Urinary bladder (tissue), 4 donors: ENCODE data around the gene BEST2. TPM values are rescaled to one million over a fixed set of nuclear protein-coding genes. Genes with fewer than 3 reads are reported as not detected.
"Not testable (repeated sequence)": the region's sequence is repeated elsewhere in the genome, so short reads cannot be mapped to it uniquely, and the experiment has no call there.

Source experiments
- DNase-seq: peaks from one replicate; pipeline ENCODE4 v3.0.0-alpha.2; 2015; ENCODE audit errors: extremely low spot score
- H3K27ac ChIP-seq: one replicate; pipeline ENCODE4 v1.5.1; 2013; ENCODE audit warnings: low read depth, mild to moderate bottlenecking, moderate library complexity
- H3K36me3 ChIP-seq: one replicate; pipeline ENCODE4 v1.6.1; 2013; ENCODE audit warnings: mild to moderate bottlenecking, moderate library complexity; ENCODE audit not compliant: insufficient read depth
- H3K4me1 ChIP-seq: one replicate; pipeline ENCODE4 v1.6.1; 2013; ENCODE audit warnings: mild to moderate bottlenecking, moderate library complexity; ENCODE audit not compliant: insufficient read depth
- H3K4me3 ChIP-seq: one replicate; pipeline ENCODE4 v1.5.1; 2013; ENCODE audit warnings: low read depth, low read length
- WGBS: extraction: QIAGEN DNeasy Blood & Tissue Kit; methylation state at CpG from one replicate; pipeline ENCODE4 v1.1.7; 2013; 5-methylcytosine and 5-hydroxymethylcytosine counted together
- polyA plus RNA-seq: library from polyadenylated mRNA; stranded (reverse); fragments of 200-250 nt; gene quantifications from one replicate; pipeline ENCODE4 v1.2.3, GENCODE V29; 2013
- total RNA-seq: library from RNA; depleted of rRNA; stranded (reverse); fragments of >200 nt; gene quantifications from one replicate; pipeline ENCODE4 v1.2.3, GENCODE V29; 2014
- donor health status: healthy with polysubstance abuse.
- donor health status: healthy.

BEST2 gene
- total and polyA plus RNA-seq, 2 donors, result not detected

DNA sequence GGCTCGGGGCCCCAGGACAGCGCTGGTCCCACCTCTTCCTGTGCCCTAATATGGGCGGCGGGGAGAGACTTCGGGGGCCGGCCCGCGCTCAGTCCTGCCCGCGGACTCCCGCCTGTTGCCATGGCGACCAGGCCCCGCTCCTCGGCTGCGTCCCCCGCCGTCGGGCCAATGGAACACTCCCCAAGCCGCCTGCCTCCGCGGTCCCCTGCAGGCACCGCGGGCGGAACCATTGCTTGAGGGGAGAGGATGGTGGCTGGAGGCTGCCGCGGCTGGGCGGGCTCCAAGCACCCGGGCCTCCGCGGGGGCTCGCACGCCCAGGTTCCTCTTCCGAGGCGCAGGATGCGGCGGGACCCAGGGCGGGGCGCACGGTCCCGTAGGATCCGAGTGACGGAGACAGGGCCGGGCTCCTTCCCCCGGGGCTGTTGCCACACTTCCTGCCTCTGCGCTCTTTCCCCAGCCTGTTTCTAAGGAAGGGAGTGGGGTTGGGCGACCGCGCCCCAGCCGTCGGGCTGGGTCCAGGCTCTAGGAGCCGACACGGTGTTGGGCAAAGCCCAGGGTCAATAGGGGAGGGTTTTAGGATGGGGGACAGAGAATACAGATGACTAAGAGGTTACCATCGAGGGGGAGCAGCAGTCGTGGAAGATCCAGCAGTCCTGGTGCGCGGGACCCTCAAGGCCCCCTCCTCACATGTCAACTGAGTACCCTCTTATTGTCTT, 38.5 kb downstream of the BEST2 start:
- Histone ChIP-seq H3K4me3 (peak overlapping the region; percentile 41), H3K4me1 (no peaks in the 10 kb centered on the region), H3K36me3 (no peaks in the 10 kb centered on the region), H3K27ac (peak overlapping the region; percentile 90)
- under 1% methylated on average over 56 of the region's 56 CpGs for WGBS
- DNase-seq, result no peak

DNA sequence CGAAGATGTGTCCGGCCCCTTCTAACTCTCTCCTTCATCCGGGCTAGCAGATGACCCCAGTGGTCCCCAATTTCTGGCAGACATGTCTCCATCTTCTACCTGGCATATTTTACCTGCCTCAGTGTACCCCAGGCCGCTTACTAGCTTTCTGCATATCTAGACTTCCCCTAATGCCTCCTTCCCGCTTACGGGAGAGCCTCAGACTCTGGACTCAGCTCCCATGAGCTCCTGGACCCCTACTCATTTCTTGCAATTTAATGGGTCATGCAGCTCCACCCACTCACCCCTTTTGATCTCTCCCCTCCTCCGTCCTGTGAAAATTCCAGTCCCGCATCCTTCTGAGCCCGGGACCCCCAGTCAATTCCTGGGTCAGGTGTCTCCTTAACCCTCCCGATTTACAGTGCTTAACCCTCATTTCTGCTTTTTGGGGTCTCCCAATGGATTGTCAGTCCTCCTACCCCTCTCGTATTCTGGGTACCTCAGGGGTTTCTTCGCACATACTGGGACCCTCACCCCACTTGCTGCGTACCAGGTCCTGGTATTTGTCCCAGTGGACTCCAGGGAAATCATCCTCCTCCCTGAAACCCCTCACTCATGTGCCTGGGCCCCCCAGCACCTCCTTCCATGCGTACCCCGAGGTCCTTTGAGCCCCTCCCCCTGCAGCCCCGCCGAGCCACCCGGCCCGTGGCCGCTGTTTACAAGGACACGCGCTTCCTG, 39.2 kb downstream of the BEST2 start:
- 2% methylated on average over 22 of the region's 22 CpGs for WGBS
- H3K4me1 ChIP-seq, result no peaks in the 10 kb centered on the region
- H3K4me3 ChIP-seq, result peak overlapping the region; percentile 34
- peak overlapping the region; percentile 90 for H3K27ac ChIP-seq
- no peak for DNase-seq
- no peaks in the 10 kb centered on the region for H3K36me3 ChIP-seq

- Histone ChIP-seq H3K4me3 (peak within 1 kb of the TSS; percentile 94), H3K4me1 (no peaks in the 10 kb centered on the region), H3K27ac (peak within 1 kb of the TSS; percentile 98), H3K36me3 (no peaks in the 10 kb centered on the region)
- WGBS, result under 1% methylated on average over 73 of the region's 73 CpGs
- no peak for DNase-seq
These were observed 39.9 kb downstream of the BEST2 start, which contains the start of gene JUNB for GRCh38 chr19:12791345-12792050. JUNB (plus strand) TSS chr19:12791486; CDS start chr19:12791772, 286 bp downstream.

- Histone ChIP-seq H3K36me3 (no peaks in the 10 kb centered on the region), H3K27ac (peak overlapping the region; percentile 98), H3K4me3 (peak overlapping the region; percentile 94), H3K4me1 (no peaks in the 10 kb centered on the region)
- no peak for DNase-seq
- WGBS, result under 1% methylated on average over 84 of the region's 84 CpGs
These were observed 40.7 kb downstream of the BEST2 start for GRCh38 chr19:12792051-12792852.

- Histone ChIP-seq H3K4me1 (no peaks in the 10 kb centered on the region), H3K27ac (peak overlapping the region; percentile 98), H3K4me3 (peak overlapping the region; percentile 94), H3K36me3 (no peaks in the 10 kb centered on the region)
- WGBS, result under 1% methylated on average over 22 of the region's 22 CpGs
- no peak for DNase-seq
These were observed 41.3 kb downstream of the BEST2 start for GRCh38 chr19:12792853-12793289.

- Histone ChIP-seq H3K27ac (peak overlapping the region; percentile 91), H3K4me1 (no peaks in the 10 kb centered on the region), H3K36me3 (no peaks in the 10 kb centered on the region), H3K4me3 (peak overlapping the region; percentile 94)
- 0% methylated on average over 81 of the region's 81 CpGs for WGBS
- no peak for DNase-seq
These were observed 42.0 kb downstream of the BEST2 start for GRCh38 chr19:12793290-12794195.

GRCh38 chr19:12794196-12794941, 42.8 kb downstream of the BEST2 start:
- 67% methylated on average over 7 of the region's 7 CpGs for WGBS
- no peak for DNase-seq

DNA sequence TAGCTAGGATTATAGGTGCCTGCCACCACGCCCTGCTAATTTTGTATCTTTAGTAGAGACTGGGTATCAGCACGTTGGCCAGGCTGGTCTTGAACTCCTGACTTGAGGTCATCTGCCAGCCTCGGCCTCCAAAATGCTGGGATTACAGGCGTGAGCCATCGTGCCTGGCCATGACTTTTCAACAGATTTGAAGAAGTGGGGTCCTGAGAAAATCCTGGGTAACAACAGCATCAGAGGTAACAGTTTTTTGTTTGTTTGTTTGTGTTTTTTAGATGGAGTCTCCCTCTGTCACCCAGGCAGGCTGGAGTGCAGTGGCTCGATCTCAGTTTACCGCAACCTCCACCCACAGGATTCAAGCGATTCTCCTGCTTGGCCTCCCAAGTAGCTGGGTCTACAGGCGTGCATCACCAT, 43.4 kb downstream of the BEST2 start:
- Histone ChIP-seq H3K27ac (no peak overlapping the region), H3K4me1 (no peaks in the 10 kb centered on the region), H3K36me3 (no peaks in the 10 kb centered on the region), H3K4me3 (no peak overlapping the region)
- no peak for DNase-seq
- WGBS, result 94% methylated on average over 9 of the region's 9 CpGs

More at GRCh38 chr19:12794196-12794941, 42.8 kb downstream of the BEST2 start:
- Histone ChIP-seq H3K4me1 (no peaks in the 10 kb centered on the region), H3K36me3 (no peaks in the 10 kb centered on the region), H3K4me3 (peak overlapping the region; percentile 94), H3K27ac (peak overlapping the region; percentile 91)

DNA sequence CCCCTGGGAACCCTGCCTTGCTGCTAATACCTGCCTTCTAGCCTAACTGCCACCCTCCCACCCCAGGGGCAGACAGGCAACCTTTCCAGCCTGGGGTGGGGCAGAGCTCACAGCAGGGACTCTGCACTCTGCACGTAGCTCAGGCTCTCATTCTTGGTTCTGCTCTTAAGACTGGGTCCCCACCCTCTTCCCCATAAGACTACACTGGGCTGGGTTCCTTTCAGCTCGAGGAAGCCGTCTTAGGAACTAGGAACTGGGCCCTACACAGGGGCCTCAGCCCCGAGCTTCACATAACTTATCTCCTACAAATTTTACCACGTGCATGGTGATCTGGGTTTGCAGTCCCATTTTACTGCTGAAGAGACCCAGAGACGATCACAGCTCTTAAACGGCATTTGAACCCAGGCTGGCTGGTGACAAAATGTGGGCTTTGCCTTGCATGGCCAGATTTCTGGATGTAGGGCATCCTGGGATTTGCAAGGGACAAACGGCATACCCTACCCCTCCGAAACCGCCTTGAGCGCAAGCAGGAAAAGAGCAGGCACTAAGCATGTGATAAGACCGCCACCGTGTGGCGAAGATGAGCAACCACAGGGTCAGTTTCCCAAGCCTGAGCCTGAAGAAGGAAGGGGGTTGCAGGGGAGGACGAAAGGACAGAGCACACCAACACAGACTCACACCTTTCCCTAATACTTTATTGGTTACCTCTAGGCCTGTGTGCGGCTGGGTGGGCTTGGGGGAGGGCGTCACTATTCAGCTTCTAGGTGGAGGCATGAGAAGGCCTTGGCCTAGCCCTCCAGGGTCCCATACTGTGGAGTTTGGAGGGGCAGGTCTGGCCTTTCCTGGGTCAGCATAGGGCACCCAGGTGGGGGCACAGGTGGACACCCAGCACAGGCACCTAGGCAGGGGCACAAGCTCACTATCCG, 44.8 kb downstream of the BEST2 start:
- no peak for DNase-seq

GRCh38 chr19:12797141-12797587, 45.6 kb downstream of the BEST2 start:
- no peak for DNase-seq
- Histone ChIP-seq H3K27ac (no peak overlapping the region), H3K4me3 (no peak overlapping the region), H3K4me1 (no peaks in the 10 kb centered on the region), H3K36me3 (no peaks in the 10 kb centered on the region)
- WGBS, result 91% methylated on average over 6 of the region's 6 CpGs

More for the DNA sequence above, 44.8 kb downstream of the BEST2 start:
- Histone ChIP-seq H3K4me3 (no peak overlapping the region), H3K4me1 (no peaks in the 10 kb centered on the region), H3K36me3 (no peaks in the 10 kb centered on the region), H3K27ac (no peak overlapping the region)
- WGBS, result 7% methylated on average over 18 of the region's 18 CpGs

DNA sequence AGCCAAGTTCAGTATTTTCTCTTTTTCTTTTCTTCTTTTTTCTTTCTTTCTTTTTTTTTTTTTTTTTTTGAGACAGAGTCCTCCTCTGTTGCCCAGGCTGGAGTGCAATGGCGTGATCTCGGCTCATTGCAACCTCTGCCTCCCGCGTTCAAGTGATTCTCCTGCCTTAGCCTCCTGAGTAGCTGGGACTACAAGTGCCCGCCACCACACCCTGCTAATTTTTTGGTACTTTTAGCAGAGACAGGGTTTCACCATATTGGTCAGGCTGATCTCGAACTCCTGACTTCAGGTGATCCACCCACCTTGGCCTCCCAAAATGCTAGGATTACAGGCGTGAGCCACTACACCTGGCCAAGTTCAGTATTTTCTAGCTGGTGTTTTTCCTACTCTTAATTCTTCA, 46.0 kb downstream of the BEST2 start:
- DNase-seq, H3K36me3 ChIP-seq, H3K4me3 ChIP-seq, H3K4me1 ChIP-seq, H3K27ac ChIP-seq: not testable (repeated sequence)
- 93% methylated on average over 7 of the region's 7 CpGs for WGBS
